ENCODE data around the gene DGLUCY. TPM values are rescaled to one million over a fixed set of nuclear protein-coding genes. Genes with fewer than 3 reads are reported as not detected.

DGLUCY gene
- 100 to 1,000 TPM in 2 of 4 donors, 10 to 100 TPM in 2; 47.1 to 145 (median 102) TPM for total RNA-seq

GRCh38 chr14:91113829-91114078 lies at the start of gene DGLUCY:
Gene DGLUCY (plus strand): TSS chr14:91114073. CDS start chr14:91160295, 46,222 bp downstream.
- Histone ChIP-seq H3K27me3 (no peaks in the 10 kb centered on the region), H3K36me3 (no peaks in the 10 kb centered on the region), H3K9me3 (no peaks in the 10 kb centered on the region), H3K4me1 (peaks cover 5 to 50% (median 9%) of the 10 kb centered on the region in 4 donors), H3K4me3 (peak within 1 kb of the TSS; percentile 42 to 64 (median 58)), H3K27ac (peak within 1 kb of the TSS; percentile 83 to 99 (median 96))
- TF ChIP-seq POLR2A (IDR thresholded peaks at IDR 0.05) (no peak), CTCF (IDR thresholded peaks at IDR 0.05) (no peak)
- DNase-seq, result peak in 2 of 3 donors; percentile 86 to 90

- Histone ChIP-seq H3K27me3 (no peaks in the 10 kb centered on the region), H3K9me3 (no peaks in the 10 kb centered on the region), H3K27ac (no peak overlapping the region), H3K4me1 (peaks cover 0 to 24% (median 5%) of the 10 kb centered on the region in 4 donors), H3K36me3 (no peaks in the 10 kb centered on the region), H3K4me3 (no peak overlapping the region)
- DNase-seq, result no peak
- TF ChIP-seq POLR2A (IDR thresholded peaks at IDR 0.05), result no peak
- no peak for TF ChIP-seq CTCF (IDR thresholded peaks at IDR 0.05)
Observed at GRCh38 chr14:91065266-91065665, 48.6 kb upstream of the DGLUCY start.

- Histone ChIP-seq H3K27ac (no peak overlapping the region), H3K27me3 (no peaks in the 10 kb centered on the region), H3K4me1 (peaks cover 0 to 16% (median 1%) of the 10 kb centered on the region in 4 donors), H3K4me3 (no peak overlapping the region), H3K9me3 (no peaks in the 10 kb centered on the region), H3K36me3 (no peaks in the 10 kb centered on the region)
- no peak for DNase-seq
- TF ChIP-seq POLR2A (IDR thresholded peaks at IDR 0.05), result no peak
- no peak for TF ChIP-seq CTCF (IDR thresholded peaks at IDR 0.05)
Observed at GRCh38 chr14:91067186-91067585, 46.7 kb upstream of the DGLUCY start.

GRCh38 chr14:91068642-91069041 lies 45.2 kb upstream of the DGLUCY start:
- TF ChIP-seq POLR2A (IDR thresholded peaks at IDR 0.05), result no peak
- no peak for TF ChIP-seq CTCF (IDR thresholded peaks at IDR 0.05)
- no peak overlapping the region for H3K4me3 ChIP-seq
- H3K4me1 ChIP-seq, result peaks cover 0 to 4% (median 0%) of the 10 kb centered on the region in 4 donors
- no peaks in the 10 kb centered on the region for H3K27me3 ChIP-seq
- no peak for DNase-seq
- no peak overlapping the region for H3K27ac ChIP-seq
- H3K36me3 ChIP-seq, result no peaks in the 10 kb centered on the region
- no peaks in the 10 kb centered on the region for H3K9me3 ChIP-seq

GRCh38 chr14:91070572-91070971 lies 43.3 kb upstream of the DGLUCY start:
- no peak overlapping the region for H3K27ac ChIP-seq
- no peaks in the 10 kb centered on the region for H3K27me3 ChIP-seq
- DNase-seq, result no peak
- TF ChIP-seq CTCF (IDR thresholded peaks at IDR 0.05), result no peak
- no peak for TF ChIP-seq POLR2A (IDR thresholded peaks at IDR 0.05)
- no peaks in the 10 kb centered on the region for H3K36me3 ChIP-seq
- no peaks in the 10 kb centered on the region for H3K9me3 ChIP-seq
- H3K4me3 ChIP-seq, result no peak overlapping the region
- no peaks in the 10 kb centered on the region for H3K4me1 ChIP-seq

GRCh38 chr14:91075553-91075952 lies 38.3 kb upstream of the DGLUCY start:
- H3K36me3 ChIP-seq, result no peaks in the 10 kb centered on the region
- no peak overlapping the region for H3K4me3 ChIP-seq
- TF ChIP-seq POLR2A (IDR thresholded peaks at IDR 0.05) (no peak), CTCF (IDR thresholded peaks at IDR 0.05) (no peak)
- no peaks in the 10 kb centered on the region for H3K27me3 ChIP-seq
- H3K27ac ChIP-seq, result no peak overlapping the region
- no peaks in the 10 kb centered on the region for H3K4me1 ChIP-seq
- no peaks in the 10 kb centered on the region for H3K9me3 ChIP-seq
- no peak for DNase-seq

Data from Peyer's patch (tissue), 4 donors.